ENCODE measurements around the gene DEDD.

DNA sequence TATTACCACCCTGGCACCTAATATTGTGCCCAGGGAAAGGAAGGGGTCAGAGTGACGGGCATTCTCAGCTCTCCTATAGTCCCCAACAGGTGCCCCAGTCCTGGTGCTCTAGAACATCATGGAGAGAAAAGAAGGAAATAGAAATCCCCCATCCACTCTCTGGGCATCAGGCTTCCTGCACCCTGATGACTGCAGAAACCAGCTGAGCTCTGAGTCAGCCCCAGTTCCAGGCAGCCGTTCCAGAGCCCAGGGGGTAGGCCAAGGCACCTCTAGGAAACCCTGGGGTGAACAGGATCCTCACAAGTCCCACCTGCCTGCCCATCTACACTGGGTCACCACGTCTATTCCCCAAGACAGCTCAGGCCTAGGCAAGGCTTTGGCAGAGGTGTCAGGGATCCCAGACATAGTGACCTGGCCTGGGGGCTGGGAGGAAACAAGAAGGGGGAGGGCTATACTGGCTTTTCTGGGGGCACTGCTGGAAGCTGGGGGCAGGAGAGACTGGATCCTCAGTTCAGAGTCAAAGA lies 43.8 kb downstream of the DEDD start:
- TF ChIP-seq, protein P1, sequence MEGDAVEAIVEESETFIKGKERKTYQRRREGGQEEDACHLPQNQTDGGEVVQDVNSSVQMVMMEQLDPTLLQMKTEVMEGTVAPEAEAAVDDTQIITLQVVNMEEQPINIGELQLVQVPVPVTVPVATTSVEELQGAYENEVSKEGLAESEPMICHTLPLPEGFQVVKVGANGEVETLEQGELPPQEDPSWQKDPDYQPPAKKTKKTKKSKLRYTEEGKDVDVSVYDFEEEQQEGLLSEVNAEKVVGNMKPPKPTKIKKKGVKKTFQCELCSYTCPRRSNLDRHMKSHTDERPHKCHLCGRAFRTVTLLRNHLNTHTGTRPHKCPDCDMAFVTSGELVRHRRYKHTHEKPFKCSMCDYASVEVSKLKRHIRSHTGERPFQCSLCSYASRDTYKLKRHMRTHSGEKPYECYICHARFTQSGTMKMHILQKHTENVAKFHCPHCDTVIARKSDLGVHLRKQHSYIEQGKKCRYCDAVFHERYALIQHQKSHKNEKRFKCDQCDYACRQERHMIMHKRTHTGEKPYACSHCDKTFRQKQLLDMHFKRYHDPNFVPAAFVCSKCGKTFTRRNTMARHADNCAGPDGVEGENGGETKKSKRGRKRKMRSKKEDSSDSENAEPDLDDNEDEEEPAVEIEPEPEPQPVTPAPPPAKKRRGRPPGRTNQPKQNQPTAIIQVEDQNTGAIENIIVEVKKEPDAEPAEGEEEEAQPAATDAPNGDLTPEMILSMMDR (IDR thresholded peaks at IDR 0.05) = no peak
- TF ChIP-seq POLR2A (IDR thresholded peaks at IDR 0.05) (no peak), POLR2AphosphoS5 (IDR thresholded peaks at IDR 0.05) (no peak)

All from suprapubic skin (tissue), 4 donors.